PC-3 (cell line): Measurements from ENCODE around the gene RNU1-3.

Source experiments
- EZH2 ChIP-seq: fragments of 300-600 bp; sonication (generic); IDR thresholded peaks from one replicate; pipeline ENCODE4 v1.6.1; 2017; ENCODE audit warnings: antibody characterized with exemption, mild to moderate bottlenecking, low read length; ENCODE audit not compliant: unreplicated experiment
- EZH2phosphoT487 ChIP-seq: fragments of 300-600 bp; sonication (generic); IDR thresholded peaks from 2 replicates; pipeline ENCODE4 v1.6.1; 2018; ENCODE audit warnings: mild to moderate bottlenecking, antibody characterized with exemption, low read length, borderline replicate concordance
- TF ChIP-seq, protein P1 (sequence below): fragments of 300-600 bp; sonication (generic); conservative IDR thresholded peaks from 2 replicates; pipeline ENCODE4 v1.5.1; 2017; ENCODE audit warnings: antibody characterized with exemption, low read depth, mild to moderate bottlenecking, low read length

- TF ChIP-seq, protein P1, sequence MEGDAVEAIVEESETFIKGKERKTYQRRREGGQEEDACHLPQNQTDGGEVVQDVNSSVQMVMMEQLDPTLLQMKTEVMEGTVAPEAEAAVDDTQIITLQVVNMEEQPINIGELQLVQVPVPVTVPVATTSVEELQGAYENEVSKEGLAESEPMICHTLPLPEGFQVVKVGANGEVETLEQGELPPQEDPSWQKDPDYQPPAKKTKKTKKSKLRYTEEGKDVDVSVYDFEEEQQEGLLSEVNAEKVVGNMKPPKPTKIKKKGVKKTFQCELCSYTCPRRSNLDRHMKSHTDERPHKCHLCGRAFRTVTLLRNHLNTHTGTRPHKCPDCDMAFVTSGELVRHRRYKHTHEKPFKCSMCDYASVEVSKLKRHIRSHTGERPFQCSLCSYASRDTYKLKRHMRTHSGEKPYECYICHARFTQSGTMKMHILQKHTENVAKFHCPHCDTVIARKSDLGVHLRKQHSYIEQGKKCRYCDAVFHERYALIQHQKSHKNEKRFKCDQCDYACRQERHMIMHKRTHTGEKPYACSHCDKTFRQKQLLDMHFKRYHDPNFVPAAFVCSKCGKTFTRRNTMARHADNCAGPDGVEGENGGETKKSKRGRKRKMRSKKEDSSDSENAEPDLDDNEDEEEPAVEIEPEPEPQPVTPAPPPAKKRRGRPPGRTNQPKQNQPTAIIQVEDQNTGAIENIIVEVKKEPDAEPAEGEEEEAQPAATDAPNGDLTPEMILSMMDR: no peak
- no peak for TF ChIP-seq EZH2
- TF ChIP-seq EZH2phosphoT487: no peak
These were observed 36.0 kb downstream of the RNU1-3 start for GRCh38 chr1:16630661-16631247.
